Left lung (tissue), 10 donors: ENCODE results near the gene MAP2K3. TPM values are rescaled to one million over a fixed set of nuclear protein-coding genes. Genes with fewer than 3 reads are reported as not detected.
A peak's percentile ranks its signal among the peaks of the same experiment; 100 is the strongest.

ENCODE experiments used
- ATAC-seq: fragments of 200-7000 bp; cut with Tn5 transposase; one replicate; pipeline ENCODE4 v1.9.1; 2020; ENCODE audit warnings: moderate library complexity
- DNase-seq, 4 donors: peaks; one replicate each; pipeline ENCODE4 v3.0.0-alpha.2; 2013 to 2020
- H3K27ac ChIP-seq, 2 donors: fragments of 200-600 bp; sonication (generic) in 1 of 2; one replicate each; pipeline versions ENCODE4 v1.5.0 to v1.8.0; 2020 to 2021
- H3K27me3 ChIP-seq, 2 donors: fragments of 200-600 bp; sonication (generic) in 1 of 2; one replicate each; pipeline versions ENCODE4 v1.5.0 to v1.8.0; 2020 to 2021
- H3K36me3 ChIP-seq, 2 donors: fragments of 200-600 bp; sonication (generic) in 1 of 2; one replicate each; pipeline versions ENCODE4 v1.5.0 to v1.8.0; 2020 to 2021
- H3K4me1 ChIP-seq, 2 donors: fragments of 200-600 bp; one replicate each; pipeline ENCODE4 v1.8.0; 2021
- H3K4me3 ChIP-seq, 2 donors: fragments of 200-600 bp; sonication (generic) in 1 of 2; one replicate each; pipeline versions ENCODE4 v1.5.0 to v1.8.0; 2020 to 2021; ENCODE audit warnings: mild to moderate bottlenecking in 1 of 2
- H3K9me3 ChIP-seq, 2 donors: fragments of 200-600 bp; sonication (generic) in 1 of 2; one replicate each; pipeline versions ENCODE4 v1.5.0 to v1.8.0; 2020 to 2021
- CTCF ChIP-seq, 2 donors: fragments of 200-600 bp; sonication (generic) in 1 of 2; IDR thresholded peaks; one replicate each; pipeline versions ENCODE4 v1.5.0 to v1.8.0; 2021; ENCODE audit warnings: antibody characterized with exemption in 2 of 2
- intact Hi-C, 2 donors: fragments of 100-400 bp; cut with DNase I; formaldehyde crosslinking; loops; one replicate each; pipeline versions ENCODE4 v1.11.2 to v1.14.2; 2022
- polyA plus RNA-seq, 6 donors: library from polyadenylated mRNA; unstranded; fragments of 120-200 nt; gene quantifications; one replicate each; pipeline ENCODE4 v1.2.1, GENCODE V29; 2013; ENCODE audit not compliant: insufficient read length in 6 of 6
- total RNA-seq, 2 donors: library from RNA; stranded (reverse); fragmentation: NEBNext Ultra II Directional; extraction: Animal tissue kit (Norgen Biotek cat#: 25700); gene quantifications; one replicate each; pipeline ENCODE4 v1.2.1, GENCODE V29; 2021
- donor health status: DM: no; HTN: yes; CAD: no.
- donor health status: DM: no; HTN: no; CAD: no.

Gene MAP2K3
- total and polyA plus RNA-seq, 8 donors: 23.3 to 101 (median 28.5) TPM

- Histone ChIP-seq H3K4me1 (peaks cover 17 to 69% of the 10 kb centered on the region in 2 donors), H3K4me3 (no peak overlapping the region), H3K36me3 (no peaks in the 10 kb centered on the region), H3K9me3 (no peaks in the 10 kb centered on the region), H3K27me3 (no peaks in the 10 kb centered on the region), H3K27ac (no peak overlapping the region)
- DNase-seq: no peak
- no peak for TF ChIP-seq CTCF (IDR thresholded peaks at IDR 0.05)
- intact Hi-C loops: no loop called here
- ATAC-seq: no peak
Measured at GRCh38 chr17:21277332-21277731, 7.2 kb upstream of the MAP2K3 start.

- peak in 1 of 4 donors; percentile 80 for DNase-seq
- ATAC-seq: peak; percentile 18
- Histone ChIP-seq H3K9me3 (no peaks in the 10 kb centered on the region), H3K4me1 (peaks cover 17 to 79% of the 10 kb centered on the region in 2 donors), H3K27ac (peak overlapping the region in 1 of 2 donors; percentile 83), H3K27me3 (no peaks in the 10 kb centered on the region), H3K36me3 (no peaks in the 10 kb centered on the region), H3K4me3 (no peak overlapping the region)
- TF ChIP-seq CTCF (IDR thresholded peaks at IDR 0.05): no peak
- intact Hi-C loops: no loop called here
Measured at GRCh38 chr17:21278450-21279197, 5.9 kb upstream of the MAP2K3 start.

- Histone ChIP-seq H3K4me1 (peaks cover 17 to 85% of the 10 kb centered on the region in 2 donors), H3K27ac (peak overlapping the region in 1 of 2 donors; percentile 83), H3K36me3 (no peaks in the 10 kb centered on the region), H3K9me3 (no peaks in the 10 kb centered on the region), H3K27me3 (no peaks in the 10 kb centered on the region), H3K4me3 (no peak overlapping the region)
- no peak for ATAC-seq
- intact Hi-C loops: no loop called here
- TF ChIP-seq CTCF (IDR thresholded peaks at IDR 0.05): no peak
- DNase-seq: no peak
Measured at GRCh38 chr17:21279198-21279535, 5.3 kb upstream of the MAP2K3 start.

- DNase-seq (no peak), ATAC-seq (no peak)
- intact Hi-C loops: no loop called here
- Histone ChIP-seq H3K9me3 (no peaks in the 10 kb centered on the region), H3K27me3 (no peaks in the 10 kb centered on the region), H3K4me3 (no peak overlapping the region), H3K4me1 (peaks cover 17 to 85% of the 10 kb centered on the region in 2 donors), H3K27ac (peak overlapping the region in 1 of 2 donors; percentile 83), H3K36me3 (no peaks in the 10 kb centered on the region)
- no peak for TF ChIP-seq CTCF (IDR thresholded peaks at IDR 0.05)
Measured at GRCh38 chr17:21279582-21279981, 4.9 kb upstream of the MAP2K3 start.

GRCh38 chr17:21280081-21280518 is 4.4 kb upstream of the MAP2K3 start:
- TF ChIP-seq CTCF (IDR thresholded peaks at IDR 0.05): peak; percentile 97 to 99
- no peak overlapping the region for H3K4me3 ChIP-seq
- H3K27me3 ChIP-seq: no peaks in the 10 kb centered on the region
- H3K36me3 ChIP-seq: no peaks in the 10 kb centered on the region
- intact Hi-C loops: no loop called here
- no peaks in the 10 kb centered on the region for H3K9me3 ChIP-seq
- ATAC-seq: peak; percentile 59
- H3K27ac ChIP-seq: peak overlapping the region in 1 of 2 donors; percentile 83
- peaks cover 15 to 81% of the 10 kb centered on the region in 2 donors for H3K4me1 ChIP-seq
- DNase-seq: peak; percentile 57 to 98 (median 87)
